Natural killer cell (primary cell): ENCODE measurements around the gene NEK9. TPM values are rescaled to one million over a fixed set of nuclear protein-coding genes. Genes with fewer than 3 reads are reported as not detected.

Experiments used
- ATAC-seq, 3 donors: fragments of 150-1000 bp in 2 of 3; fragments of 200-7000 bp in 1 of 3; cut with Tn5 transposase; 1 replicate in 1 of 3; 2 replicates in 2 of 3; pipeline ENCODE4 v1.10.0; 2021; ENCODE audit warnings: mild to moderate bottlenecking in 2 of 3, moderate library complexity in 2 of 3
- DNase-seq, 2 donors: peaks; one replicate each; pipeline versions ENCODE4 v3.0.0 to v3.0.0-alpha.2; 2013 to 2021; ENCODE audit warnings: mixed read lengths in 1 of 2
- H3K27ac ChIP-seq: one replicate; pipeline ENCODE4 v1.5.1; 2013; ENCODE audit warnings: mild to moderate bottlenecking, low read length
- H3K27me3 ChIP-seq: one replicate; pipeline ENCODE4 v1.6.1; 2013; ENCODE audit warnings: low read length; ENCODE audit not compliant: control insufficient read depth, insufficient read depth
- H3K36me3 ChIP-seq: one replicate; pipeline ENCODE4 v1.6.1; 2013; ENCODE audit warnings: low read length; ENCODE audit not compliant: control insufficient read depth, insufficient read depth
- H3K4me1 ChIP-seq: one replicate; pipeline ENCODE4 v1.6.1; 2013; ENCODE audit warnings: low read length; ENCODE audit not compliant: control insufficient read depth, insufficient read depth
- H3K4me3 ChIP-seq: one replicate; pipeline ENCODE4 v1.5.1; 2013; ENCODE audit warnings: low read length
- H3K9me3 ChIP-seq: one replicate; pipeline ENCODE4 v1.6.1; 2013; ENCODE audit warnings: low read length; ENCODE audit not compliant: control insufficient read depth, insufficient read depth
- H3K27ac Mint-ChIP-seq, 2 donors: one replicate each; pipeline ENCODE4 v1.8.0; 2022; ENCODE audit warnings: mild to moderate bottlenecking in 2 of 2, mixed read lengths in 2 of 2, moderate library complexity in 1 of 2
- H3K27me3 Mint-ChIP-seq, 2 donors: one replicate each; pipeline ENCODE4 v1.8.0; 2022; ENCODE audit warnings: low read depth in 2 of 2, mixed read lengths in 2 of 2
- H3K36me3 Mint-ChIP-seq: one replicate; pipeline ENCODE4 v1.8.0; 2022; ENCODE audit warnings: mixed read lengths
- H3K4me1 Mint-ChIP-seq, 2 donors: one replicate each; pipeline ENCODE4 v1.8.0; 2022; ENCODE audit warnings: mixed read lengths in 2 of 2
- H3K4me3 Mint-ChIP-seq: one replicate; pipeline ENCODE4 v1.8.0; 2022; ENCODE audit warnings: mild to moderate bottlenecking, moderate library complexity, mixed read lengths
- H3K9me3 Mint-ChIP-seq, 2 donors: one replicate each; pipeline ENCODE4 v1.8.0; 2022; ENCODE audit warnings: mixed read lengths in 2 of 2
- WGBS: methylation state at CpG from one replicate; pipeline ENCODE4 v1.1.7; 2013; ENCODE audit warnings: missing lambda C conversion rate; ENCODE audit not compliant: insufficient coverage; 5-methylcytosine and 5-hydroxymethylcytosine counted together
- intact Hi-C: fragments of 100-400 bp; cut with micrococcal nuclease; formaldehyde crosslinking; loops from one replicate; pipeline ENCODE4 v1.14.2; 2022
- total RNA-seq, 4 donors: library from RNA; stranded (reverse); fragments of 120-200 nt in 1 of 4; gene quantifications; one replicate each; pipeline versions ENCODE4 v1.2.3 to v1.2.4, GENCODE V29; 2013 to 2022
- TF ChIP-seq, protein P1 (sequence below): fragments of 200-600 bp; IDR thresholded peaks from one replicate; pipeline ENCODE4 v1.8.0; 2022; ENCODE audit warnings: antibody characterized with exemption

NEK9 gene
- total RNA-seq, 3 donors from 2014 or later (not counting 1 experiment from before 2014, with no cell fraction given), result 64.4 to 78.7 (median 74.4) TPM

DNA sequence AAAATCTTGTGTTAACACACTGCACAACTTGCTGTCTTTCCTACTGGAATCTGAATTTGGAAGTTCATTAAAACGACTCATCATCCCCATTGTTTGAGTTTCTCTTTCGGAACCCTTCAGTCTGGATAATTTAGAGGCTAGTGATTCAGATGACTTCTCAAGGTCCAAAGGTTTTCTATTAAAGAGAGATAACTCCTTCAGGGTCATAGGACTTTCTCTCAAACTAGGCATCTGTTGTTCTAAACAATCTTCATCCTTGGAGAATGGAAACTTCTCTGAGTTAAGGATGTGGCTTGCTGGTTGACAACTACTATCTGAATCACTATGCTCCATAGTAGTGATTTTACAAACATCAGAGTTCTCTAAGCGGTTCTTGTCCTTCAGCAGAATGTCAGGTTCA, 79.9 kb downstream of the NEK9 start:
- TF ChIP-seq, protein P1, sequence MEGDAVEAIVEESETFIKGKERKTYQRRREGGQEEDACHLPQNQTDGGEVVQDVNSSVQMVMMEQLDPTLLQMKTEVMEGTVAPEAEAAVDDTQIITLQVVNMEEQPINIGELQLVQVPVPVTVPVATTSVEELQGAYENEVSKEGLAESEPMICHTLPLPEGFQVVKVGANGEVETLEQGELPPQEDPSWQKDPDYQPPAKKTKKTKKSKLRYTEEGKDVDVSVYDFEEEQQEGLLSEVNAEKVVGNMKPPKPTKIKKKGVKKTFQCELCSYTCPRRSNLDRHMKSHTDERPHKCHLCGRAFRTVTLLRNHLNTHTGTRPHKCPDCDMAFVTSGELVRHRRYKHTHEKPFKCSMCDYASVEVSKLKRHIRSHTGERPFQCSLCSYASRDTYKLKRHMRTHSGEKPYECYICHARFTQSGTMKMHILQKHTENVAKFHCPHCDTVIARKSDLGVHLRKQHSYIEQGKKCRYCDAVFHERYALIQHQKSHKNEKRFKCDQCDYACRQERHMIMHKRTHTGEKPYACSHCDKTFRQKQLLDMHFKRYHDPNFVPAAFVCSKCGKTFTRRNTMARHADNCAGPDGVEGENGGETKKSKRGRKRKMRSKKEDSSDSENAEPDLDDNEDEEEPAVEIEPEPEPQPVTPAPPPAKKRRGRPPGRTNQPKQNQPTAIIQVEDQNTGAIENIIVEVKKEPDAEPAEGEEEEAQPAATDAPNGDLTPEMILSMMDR, result no peak
- intact Hi-C loops, result no loop called here
- Mint-ChIP-seq H3K27me3 (no peaks in the 10 kb centered on the region), H3K27ac (no peak overlapping the region), H3K4me1 (peaks cover 20 to 50% of the 10 kb centered on the region in 2 donors), H3K4me3 (no peak overlapping the region), H3K36me3 (no peaks in the 10 kb centered on the region), H3K9me3 (no peaks in the 10 kb centered on the region)
- no peak overlapping the region for H3K27ac ChIP-seq
- H3K4me1 ChIP-seq, result peaks cover 8% of the 10 kb centered on the region
- no peaks in the 10 kb centered on the region for H3K9me3 ChIP-seq
- 100% methylated on average over 3 of the region's 3 CpGs for WGBS
- ATAC-seq (no peak), DNase-seq (no peak)
- peaks cover 4% of the 10 kb centered on the region for H3K36me3 ChIP-seq
- no peaks in the 10 kb centered on the region for H3K27me3 ChIP-seq
- no peak overlapping the region for H3K4me3 ChIP-seq

DNA sequence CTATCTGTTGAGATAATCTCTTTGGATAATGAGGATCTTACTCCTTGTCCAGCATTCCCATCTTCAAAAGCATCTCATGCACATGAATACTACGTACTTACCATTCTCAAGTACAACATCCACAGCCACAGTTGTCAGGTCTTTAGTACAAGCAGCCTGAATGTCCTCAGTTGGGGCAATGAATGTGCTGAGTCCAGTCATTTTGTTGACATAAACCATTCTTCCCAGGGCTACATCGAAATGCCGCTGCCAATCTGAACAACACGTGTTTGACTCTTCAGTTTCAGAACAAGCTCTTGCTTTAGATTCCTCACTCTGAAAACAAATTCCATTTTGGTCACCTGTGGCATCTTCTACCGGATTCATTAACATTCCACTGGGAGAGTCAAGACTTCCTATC, 80.6 kb downstream of the NEK9 start:
- intact Hi-C loops, result no loop called here
- WGBS, result 99% methylated on average over 5 of the region's 5 CpGs
- H3K4me1 ChIP-seq, result peaks cover 8% of the 10 kb centered on the region
- no peak overlapping the region for H3K4me3 ChIP-seq
- DNase-seq (no peak), ATAC-seq (no peak)
- no peaks in the 10 kb centered on the region for H3K27me3 ChIP-seq
- no peaks in the 10 kb centered on the region for H3K36me3 Mint-ChIP-seq
- peaks cover 16 to 47% of the 10 kb centered on the region in 2 donors for H3K4me1 Mint-ChIP-seq
- no peak overlapping the region for H3K27ac ChIP-seq
- no peaks in the 10 kb centered on the region for H3K27me3 Mint-ChIP-seq
- H3K9me3 ChIP-seq, result no peaks in the 10 kb centered on the region
- H3K36me3 ChIP-seq, result peaks cover 4% of the 10 kb centered on the region
- no peak overlapping the region for H3K4me3 Mint-ChIP-seq
- TF ChIP-seq, protein P1, result no peak
- no peak overlapping the region for H3K27ac Mint-ChIP-seq
- no peaks in the 10 kb centered on the region for H3K9me3 Mint-ChIP-seq

DNA sequence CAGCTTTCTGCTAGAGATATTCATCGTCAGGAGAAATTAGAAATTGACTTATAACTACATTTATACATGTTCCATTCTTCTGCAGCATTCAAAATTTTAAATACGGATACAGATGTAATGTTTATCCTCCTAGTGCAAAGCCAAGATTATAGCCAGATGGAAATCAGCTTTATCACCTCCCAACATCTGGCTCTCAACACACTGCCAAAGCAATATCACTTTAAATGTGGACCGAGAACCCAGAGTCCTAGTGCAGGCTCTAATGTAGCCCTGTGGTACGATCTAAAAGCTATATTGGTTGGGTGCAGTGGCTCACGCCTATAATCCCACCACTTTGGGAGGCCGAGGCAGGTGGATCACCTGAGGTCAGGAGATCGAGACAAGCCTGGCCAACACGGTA, 82.1 kb downstream of the NEK9 start:
- intact Hi-C loops, result no loop called here
- Mint-ChIP-seq H3K36me3 (no peaks in the 10 kb centered on the region), H3K4me3 (no peak overlapping the region), H3K27me3 (no peaks in the 10 kb centered on the region), H3K9me3 (no peaks in the 10 kb centered on the region), H3K4me1 (peaks cover 7 to 35% of the 10 kb centered on the region in 2 donors), H3K27ac (no peak overlapping the region)
- WGBS, result 78% methylated on average over 8 of the region's 8 CpGs
- DNase-seq, result no peak
- ATAC-seq, result no peak
- Histone ChIP-seq H3K4me3 (no peak overlapping the region), H3K27ac (no peak overlapping the region), H3K4me1 (no peaks in the 10 kb centered on the region), H3K36me3 (peaks cover 4% of the 10 kb centered on the region), H3K9me3 (no peaks in the 10 kb centered on the region), H3K27me3 (no peaks in the 10 kb centered on the region)
- TF ChIP-seq, protein P1, result no peak

DNA sequence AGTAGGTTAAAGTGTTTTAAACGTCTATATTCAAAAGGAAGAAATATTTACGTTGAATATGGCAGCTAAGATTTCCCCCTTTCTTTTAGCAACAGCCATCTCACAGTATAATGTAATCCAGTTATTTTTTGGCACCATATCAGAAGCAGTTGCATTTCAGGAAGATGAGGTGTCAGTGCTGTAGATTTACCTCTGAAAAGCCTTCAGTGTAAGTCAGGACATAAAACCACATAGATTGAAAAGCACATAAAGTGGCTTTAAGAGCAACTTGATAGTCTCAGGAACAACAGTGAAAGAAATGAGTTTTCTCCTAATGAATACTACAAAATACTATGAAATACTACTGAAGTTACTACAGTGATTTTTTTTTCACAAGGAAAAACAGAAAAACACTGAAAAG, 82.5 kb downstream of the NEK9 start:
- WGBS, result no CpG with 5 or more reads among the region's 2 CpGs
- TF ChIP-seq, protein P1, result no peak
- Histone ChIP-seq H3K4me3 (no peak overlapping the region), H3K4me1 (no peaks in the 10 kb centered on the region), H3K27ac (no peak overlapping the region), H3K36me3 (peaks cover 4% of the 10 kb centered on the region), H3K27me3 (no peaks in the 10 kb centered on the region), H3K9me3 (no peaks in the 10 kb centered on the region)
- peaks cover 7 to 31% of the 10 kb centered on the region in 2 donors for H3K4me1 Mint-ChIP-seq
- ATAC-seq (no peak), DNase-seq (no peak)
- intact Hi-C loops, result no loop called here
- no peak overlapping the region for H3K27ac Mint-ChIP-seq
- H3K36me3 Mint-ChIP-seq, result no peaks in the 10 kb centered on the region
- H3K27me3 Mint-ChIP-seq, result no peaks in the 10 kb centered on the region
- H3K4me3 Mint-ChIP-seq, result no peak overlapping the region
- H3K9me3 Mint-ChIP-seq, result no peaks in the 10 kb centered on the region
